ENCODE data around the gene PRM3.
A peak's percentile ranks its signal among the peaks of the same experiment; 100 is the strongest.
"Not testable (repeated sequence)": the region's sequence is repeated elsewhere in the genome, so short reads cannot be mapped to it uniquely, and the experiment has no call there.

PRM3 gene

GRCh38 chr16:11303405-11304138 lies 30.1 kb upstream of the PRM3 start:
- DNase-seq = no peak

- no peak for DNase-seq
Observed at GRCh38 chr16:11302977-11303376, 29.5 kb upstream of the PRM3 start.

- no peak for DNase-seq
Observed at GRCh38 chr16:11301645-11302501, 28.4 kb upstream of the PRM3 start.

- DNase-seq = no peak
Observed at GRCh38 chr16:11300560-11300892, 27.1 kb upstream of the PRM3 start.

- DNase-seq = no peak
Observed at GRCh38 chr16:11299865-11300559, 26.6 kb upstream of the PRM3 start.

- not testable (repeated sequence) for DNase-seq
Observed at GRCh38 chr16:11298950-11299547, 25.6 kb upstream of the PRM3 start.

GRCh38 chr16:11298143-11298900 lies 24.9 kb upstream of the PRM3 start:
- DNase-seq = no peak

GRCh38 chr16:11297492-11298142 lies 24.2 kb upstream of the PRM3 start:
- DNase-seq = peak; percentile 66

- no peak for DNase-seq
Observed at GRCh38 chr16:11296706-11297491, 23.5 kb upstream of the PRM3 start.

- DNase-seq = no peak
Observed at GRCh38 chr16:11296351-11296705, 22.9 kb upstream of the PRM3 start.

GRCh38 chr16:11295672-11296071 lies 22.2 kb upstream of the PRM3 start:
- DNase-seq = no peak

GRCh38 chr16:11292076-11292748 lies 18.8 kb upstream of the PRM3 start:
- DNase-seq = no peak

- DNase-seq = no peak
Observed at GRCh38 chr16:11291091-11291703, 17.8 kb upstream of the PRM3 start.

GRCh38 chr16:11290102-11290893 lies 16.9 kb upstream of the PRM3 start:
- DNase-seq = no peak

- not testable (repeated sequence) for DNase-seq
Observed at GRCh38 chr16:11289696-11290095, 16.3 kb upstream of the PRM3 start.

- DNase-seq = no peak
Observed at GRCh38 chr16:11289202-11289601, 15.8 kb upstream of the PRM3 start.

GRCh38 chr16:11285842-11286241 lies 12.4 kb upstream of the PRM3 start:
- DNase-seq = no peak

GRCh38 chr16:11283820-11284248 lies 10.4 kb upstream of the PRM3 start:
- no peak for DNase-seq
